Caki2 (cell line): ENCODE data around the gene RUSF1. TPM values are rescaled to one million over a fixed set of nuclear protein-coding genes. Genes with fewer than 3 reads are reported as not detected.
"Not testable (repeated sequence)": the region's sequence is repeated elsewhere in the genome, so short reads cannot be mapped to it uniquely, and the experiment has no call there.

Experiments used
- DNase-seq: peaks from one replicate; pipeline ENCODE4 v3.0.0-alpha.2; 2015; ENCODE audit warnings: low read depth
- in situ Hi-C: cut with HindIII; loops from 2 replicates; pipeline ENCODE4 v1.10.0; 2016; ENCODE audit warnings: low sequenced_read_pairs, low pct_unique_long_range_greater_than_20kb, mixed read lengths
- total RNA-seq: library from RNA; depleted of rRNA; stranded (reverse); fragments of >200 nt; shearing (Covaris generic); gene quantifications from 2 replicates; pipeline ENCODE4 v1.2.3, GENCODE V29; 2014; ENCODE audit warnings: low replicate concordance

RUSF1 gene
- total RNA-seq, 1 experiment from 2014 or later = 69.2 TPM

DNA sequence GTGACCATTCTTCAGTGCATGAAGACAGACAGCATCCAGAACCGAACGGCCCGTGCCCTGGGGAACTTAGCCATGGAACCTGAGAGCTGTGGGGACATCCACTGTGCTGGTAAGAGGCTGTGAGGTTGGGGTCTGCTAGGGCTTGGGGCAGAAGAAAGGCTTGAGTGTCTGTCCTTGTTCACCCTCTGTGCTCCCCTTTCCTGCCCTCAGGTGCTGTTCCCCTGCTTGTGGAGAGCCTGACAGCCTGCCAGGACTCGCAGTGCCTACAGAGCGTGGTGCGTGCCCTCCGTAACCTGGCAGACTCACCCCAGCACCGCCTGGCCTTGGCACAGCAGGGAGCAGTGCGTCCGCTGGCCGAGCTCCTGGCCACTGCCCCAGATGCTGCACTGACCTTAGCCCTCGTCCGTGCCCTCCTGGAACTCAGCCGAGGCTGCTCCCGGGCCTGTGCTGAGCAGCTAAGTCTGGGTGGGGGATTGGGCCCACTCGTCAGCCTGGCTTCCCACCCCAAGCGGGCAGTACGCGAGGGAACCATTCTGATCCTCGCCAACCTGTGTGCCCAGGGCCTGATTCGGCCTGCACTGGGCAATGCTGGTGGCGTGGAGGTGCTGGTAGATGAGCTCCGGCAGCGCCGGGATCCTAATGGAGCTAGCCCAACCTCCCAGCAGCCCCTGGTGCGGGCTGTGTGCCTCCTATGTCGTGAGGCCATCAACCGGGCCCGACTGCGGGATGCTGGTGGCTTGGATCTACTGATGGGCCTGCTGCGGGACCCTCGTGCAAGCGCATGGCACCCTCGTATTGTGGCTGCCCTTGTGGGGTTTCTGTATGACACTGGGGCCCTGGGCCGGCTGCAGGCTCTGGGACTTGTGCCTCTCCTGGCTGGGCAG lies 46.0 kb downstream of the RUSF1 start:
- no peak for DNase-seq
- in situ Hi-C loops = no loop called here

DNA sequence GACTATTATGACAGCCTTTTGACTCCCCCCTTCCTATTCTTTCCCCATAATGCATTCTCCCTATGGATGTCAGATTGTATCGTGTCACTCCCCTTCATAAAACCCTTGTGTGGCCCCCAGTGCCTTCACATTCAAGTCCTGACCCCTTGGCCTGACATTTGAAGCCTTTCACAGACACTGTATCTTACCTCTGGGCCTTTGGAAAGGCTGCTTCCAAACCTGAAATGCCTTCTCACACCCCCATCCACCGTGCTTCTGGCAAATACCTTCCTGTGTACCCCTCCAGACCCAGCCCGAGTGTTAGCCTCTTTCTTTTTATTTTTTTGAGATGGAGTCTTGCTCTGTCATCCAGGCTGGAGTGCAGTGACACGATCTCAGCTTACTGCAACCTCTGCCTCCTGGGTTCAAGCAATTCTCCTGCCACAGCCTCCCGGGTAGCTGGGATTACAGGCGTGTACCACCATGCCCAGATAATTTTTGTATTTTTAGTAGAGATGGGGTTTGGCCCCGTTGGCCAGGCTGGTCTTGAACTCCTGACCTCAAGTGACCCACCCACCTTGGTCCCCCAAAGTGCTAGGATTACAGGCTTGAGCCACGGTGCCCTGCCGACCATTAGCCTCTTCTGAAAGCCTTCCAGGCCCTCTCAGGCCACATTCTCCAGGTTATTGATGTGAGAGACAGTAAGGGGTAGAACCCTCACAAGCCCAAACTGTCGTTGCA lies 46.8 kb downstream of the RUSF1 start:
- in situ Hi-C loops = no loop called here

DNA sequence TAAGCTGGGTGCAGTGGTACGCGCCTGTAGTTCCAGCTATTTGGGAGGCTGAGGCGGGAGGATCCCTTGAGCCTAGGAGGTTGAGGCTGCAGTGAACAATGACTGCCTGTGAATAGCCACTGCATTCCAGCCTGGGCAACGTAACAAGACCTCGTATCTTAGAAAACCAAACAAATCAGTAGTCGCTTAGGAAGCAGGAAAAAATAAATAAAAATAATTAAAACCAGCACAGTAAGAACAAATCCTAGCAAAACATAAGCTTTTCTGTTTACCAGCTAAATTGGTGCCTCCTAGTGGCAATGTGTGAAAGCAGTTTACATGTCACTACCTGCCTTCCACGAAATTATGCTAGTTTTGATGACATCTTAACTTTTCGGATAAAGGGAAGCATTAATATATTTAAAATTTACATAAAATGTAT lies 47.6 kb downstream of the RUSF1 start:
- peak; percentile 54 for DNase-seq
- in situ Hi-C loops = no loop called here

More for the DNA sequence above, 46.8 kb downstream of the RUSF1 start:
- DNase-seq = no peak

DNA sequence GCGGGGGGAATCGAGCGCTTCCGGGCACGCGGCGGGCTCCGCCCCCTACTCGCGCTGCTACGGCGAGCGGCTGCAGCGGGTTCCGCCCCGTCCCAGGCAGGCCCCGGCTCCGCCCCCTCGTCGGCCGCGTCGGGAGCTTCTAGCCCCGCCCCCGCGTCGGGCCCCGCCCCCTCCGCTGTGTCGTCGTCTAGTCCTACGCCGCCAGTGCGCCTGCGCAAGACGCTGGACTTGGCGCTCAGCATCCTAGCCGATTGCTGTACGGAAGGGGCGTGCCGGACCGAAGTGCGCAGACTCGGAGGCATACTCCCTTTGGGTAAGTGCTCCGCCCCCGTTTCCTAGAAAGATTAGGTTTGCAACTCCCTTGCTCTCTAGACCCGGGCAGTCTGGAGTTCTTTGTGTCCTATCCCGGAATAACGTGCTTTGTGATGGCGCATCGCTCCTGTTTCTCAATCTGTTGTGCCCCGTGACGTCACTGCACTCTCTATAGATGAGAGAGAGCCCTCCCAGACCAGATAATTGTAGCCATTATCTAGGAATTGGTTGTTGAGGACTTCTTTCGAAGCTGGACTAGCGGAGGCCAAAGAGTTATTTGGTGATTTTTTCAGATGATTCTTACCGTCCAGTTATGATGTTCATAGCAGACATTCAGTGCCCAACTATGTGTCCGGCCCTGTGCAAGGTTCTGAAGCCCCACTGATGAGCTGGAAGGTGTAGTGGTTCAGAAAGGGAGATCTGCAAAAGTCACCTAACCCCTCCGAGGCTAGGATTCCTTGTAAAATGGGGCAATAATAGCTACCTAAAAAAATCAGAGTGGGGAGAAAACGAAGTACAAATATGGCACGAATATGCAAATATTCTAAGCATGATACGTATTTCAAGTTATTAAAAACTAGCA lies 48.3 kb downstream of the RUSF1 start:
- DNase-seq = peak; percentile 95
- in situ Hi-C loops = no loop called here

DNA sequence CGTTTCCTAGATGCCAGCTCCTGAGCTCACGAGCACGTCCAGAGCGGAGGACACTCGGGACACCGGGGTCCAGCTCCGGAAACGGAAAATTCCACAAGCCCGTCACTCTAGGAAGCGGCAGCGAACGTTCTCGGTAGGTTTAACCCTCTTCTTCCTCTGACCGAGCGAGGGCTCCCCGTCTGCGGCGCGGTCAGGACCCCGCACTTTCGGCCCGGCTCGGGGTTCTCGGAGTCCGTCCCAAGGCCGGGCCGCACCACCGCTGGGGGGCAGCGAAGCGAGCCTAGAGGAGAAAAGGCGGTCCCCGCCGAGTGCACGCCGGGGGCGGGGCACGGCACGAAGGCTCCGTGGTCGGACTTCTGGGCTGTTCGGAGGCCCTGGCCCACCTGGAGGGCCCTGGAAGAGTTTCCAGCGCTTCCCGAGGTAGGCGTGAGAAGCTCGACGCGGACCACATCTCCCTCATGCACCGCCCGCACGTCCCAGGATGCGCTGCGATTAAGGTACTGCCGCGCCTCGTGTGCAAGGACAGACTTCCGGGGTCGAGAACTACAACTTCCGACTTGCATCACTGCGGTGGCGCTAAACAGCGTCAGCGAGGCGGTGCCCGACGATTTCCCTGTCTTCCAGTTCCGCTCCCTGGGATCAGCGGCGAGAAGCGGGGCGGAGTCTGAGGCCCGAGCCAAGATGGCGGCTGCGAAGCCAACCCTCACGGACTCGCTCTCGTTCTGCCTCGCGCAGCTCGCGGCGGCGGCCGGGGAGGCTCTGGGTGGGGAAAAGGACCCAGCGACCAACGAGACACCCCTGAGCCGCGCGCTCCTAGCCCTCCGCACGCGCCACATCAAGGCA lies 49.1 kb downstream of the RUSF1 start, which contains the start of gene ARMC5:
Gene ARMC5, plus strand, starts transcription at position 658 of the 843 bp plus-strand sequence. Its CDS starts 24 bp downstream, at position 682.
- in situ Hi-C loops = no loop called here

DNA sequence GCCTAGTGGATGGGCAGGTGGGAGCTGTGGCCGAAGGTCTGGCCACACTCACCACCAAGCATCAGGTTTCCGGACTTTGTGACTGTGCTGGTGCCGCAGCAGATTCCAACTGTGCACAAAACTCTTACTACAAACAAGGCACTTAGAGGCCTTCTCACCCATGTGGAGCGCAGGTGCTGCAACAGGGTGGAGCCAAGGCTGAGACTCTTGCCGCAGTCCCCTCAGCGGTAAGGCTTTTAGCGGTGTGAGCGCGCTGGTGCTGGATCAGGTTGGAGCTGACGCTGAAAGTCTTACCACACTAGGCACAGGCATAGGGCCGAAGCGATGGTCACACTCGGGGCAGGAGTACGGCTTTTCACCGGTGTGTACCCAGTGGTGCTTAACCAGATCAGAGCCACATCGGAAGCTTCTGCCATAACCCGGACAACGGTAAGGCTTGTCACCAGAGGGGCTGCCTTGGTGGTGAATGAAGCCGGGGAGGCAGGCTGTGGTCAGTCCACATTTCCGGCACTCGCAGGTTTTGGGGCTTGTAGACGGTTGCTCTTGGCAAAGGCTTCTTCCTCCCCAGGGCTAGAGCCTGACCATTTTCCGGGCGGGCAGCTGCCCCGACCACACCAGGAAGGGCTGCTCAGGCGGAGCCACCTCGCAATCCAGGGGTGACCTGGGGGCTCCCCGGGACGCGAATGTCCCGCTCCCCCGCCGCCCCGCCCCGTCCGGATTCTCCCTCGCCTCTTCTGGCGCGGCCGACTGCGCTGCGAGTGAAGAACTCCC lies 49.9 kb downstream of the RUSF1 start:
- peak; percentile 68 for DNase-seq
- in situ Hi-C loops = no loop called here

More for the DNA sequence above, 49.1 kb downstream of the RUSF1 start, which contains the start of gene ARMC5:
- DNase-seq = peak; percentile 98

DNA sequence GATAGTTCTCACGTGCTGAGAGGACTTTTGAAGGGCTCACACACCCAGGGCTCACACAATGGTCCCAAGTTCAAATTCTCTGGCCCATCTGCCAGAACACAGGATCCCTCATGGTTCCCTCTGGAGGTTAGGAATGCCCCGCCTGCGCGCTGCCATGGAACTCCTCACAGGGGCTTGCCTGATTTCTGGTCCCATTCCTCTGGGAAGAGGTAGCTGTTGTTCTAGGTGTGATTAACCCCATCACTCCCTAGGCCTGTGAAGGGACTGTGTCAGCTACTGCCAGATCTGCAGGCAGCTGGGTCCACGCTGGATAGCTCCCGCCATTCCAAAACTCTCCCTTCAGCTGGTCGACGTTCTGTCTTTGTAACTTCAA lies 51.2 kb downstream of the RUSF1 start:
- in situ Hi-C loops = no loop called here
- DNase-seq = no peak

DNA sequence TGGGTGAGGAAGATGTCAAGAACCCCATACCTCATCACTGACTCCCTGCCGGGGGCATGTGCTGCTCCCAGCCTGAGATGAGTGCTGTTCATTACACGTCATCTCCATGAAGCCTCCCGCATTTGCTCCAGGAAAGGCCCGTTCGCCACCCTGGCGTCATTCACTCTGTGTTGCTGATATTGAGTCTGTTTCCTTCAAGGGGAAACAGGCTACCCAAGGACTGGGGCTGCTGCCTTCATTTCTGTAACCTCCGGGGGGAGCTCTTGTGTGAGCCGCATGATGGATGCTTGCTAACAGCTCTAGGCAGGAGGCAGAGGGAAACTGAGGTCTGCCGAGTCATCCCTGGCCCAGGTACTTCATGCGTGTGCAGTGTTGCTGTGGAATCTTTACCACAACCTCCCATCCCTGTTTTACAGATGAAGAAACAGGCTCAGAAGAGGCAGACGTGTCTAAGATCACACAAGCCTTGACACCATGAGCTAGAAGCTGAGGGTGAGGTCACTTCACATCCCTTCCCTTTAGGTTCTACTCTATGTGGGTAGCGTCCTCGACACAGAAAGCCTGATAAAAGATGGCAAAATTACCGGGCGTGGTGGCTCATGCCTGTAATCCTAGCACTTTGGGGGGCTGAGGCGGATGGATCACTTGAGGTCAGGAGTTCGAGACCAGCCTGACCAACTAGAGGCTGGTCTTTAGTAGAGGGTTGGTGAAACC lies 52.4 kb downstream of the RUSF1 start:
- peak; percentile 31 for DNase-seq
- in situ Hi-C loops = no loop called here

DNA sequence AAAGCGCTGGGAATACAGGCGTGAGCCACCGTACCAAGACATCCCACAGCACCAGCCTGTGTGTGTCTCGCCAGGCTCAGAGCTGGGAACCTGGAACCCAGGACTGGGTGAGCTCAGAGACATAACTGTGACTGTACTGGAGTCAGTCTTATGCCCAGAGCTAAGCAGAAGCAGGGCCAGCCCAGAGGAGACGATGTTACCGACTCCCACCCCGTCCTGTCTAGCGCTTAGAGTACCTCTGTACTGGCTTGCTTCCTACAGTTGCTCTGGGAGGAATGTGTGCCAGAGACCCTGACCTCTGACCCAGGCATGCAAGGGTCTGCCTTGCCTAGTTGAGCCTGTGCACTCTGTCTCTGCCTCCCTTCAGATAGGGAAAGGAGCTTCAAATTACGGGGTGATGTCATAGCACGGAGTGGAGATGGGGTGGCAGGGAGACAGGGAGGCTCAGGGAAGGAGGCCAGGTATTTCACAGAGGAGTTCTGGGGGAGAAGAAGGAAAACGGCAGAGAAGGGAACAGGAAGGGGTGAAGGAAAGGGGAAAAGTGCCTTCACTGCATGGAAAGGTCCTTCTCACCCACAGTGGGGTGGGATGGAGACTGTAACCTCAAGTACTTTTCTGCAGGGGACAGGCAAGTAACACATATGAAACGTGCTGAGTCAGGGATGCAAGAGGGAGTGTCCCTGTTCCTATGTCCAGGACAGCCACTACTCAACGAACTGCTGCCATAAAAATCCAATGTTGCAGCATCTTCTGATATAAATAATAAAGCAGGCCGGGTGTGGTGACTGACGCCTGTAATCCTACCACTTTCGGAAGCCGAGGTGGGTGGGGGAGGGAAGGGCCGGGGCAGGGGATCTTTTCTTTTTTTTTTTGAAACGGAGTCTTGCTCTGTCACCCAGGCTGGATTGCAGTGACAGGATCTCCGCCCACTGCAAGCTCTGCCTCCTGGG lies 54.7 kb downstream of the RUSF1 start:
- DNase-seq = peak; percentile 88
- in situ Hi-C loops = no loop called here

DNA sequence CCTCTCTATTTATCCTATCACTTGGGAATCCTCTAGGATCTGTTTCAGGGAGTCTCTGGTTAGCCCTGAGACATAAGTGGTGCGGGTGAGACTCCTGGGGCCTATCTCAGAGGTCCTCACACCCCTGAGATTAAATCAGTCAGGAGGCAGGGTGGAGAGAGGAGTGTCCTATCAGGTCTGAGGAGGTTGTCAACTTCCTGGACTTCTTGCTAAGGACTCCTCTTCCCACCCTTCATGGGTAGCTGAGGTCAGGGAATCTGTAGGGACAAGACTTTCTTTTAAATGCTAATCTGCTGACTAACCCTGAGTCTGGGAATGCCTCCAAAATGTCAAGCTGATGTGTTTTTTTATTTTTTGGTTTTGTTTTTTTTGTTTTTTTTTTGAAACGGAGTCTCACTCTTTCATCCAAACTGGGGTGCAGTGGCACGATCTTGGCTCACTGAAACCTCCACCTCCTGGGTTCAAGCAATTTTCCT lies 55.5 kb downstream of the RUSF1 start:
- in situ Hi-C loops = no loop called here
- DNase-seq = peak; percentile 91

DNA sequence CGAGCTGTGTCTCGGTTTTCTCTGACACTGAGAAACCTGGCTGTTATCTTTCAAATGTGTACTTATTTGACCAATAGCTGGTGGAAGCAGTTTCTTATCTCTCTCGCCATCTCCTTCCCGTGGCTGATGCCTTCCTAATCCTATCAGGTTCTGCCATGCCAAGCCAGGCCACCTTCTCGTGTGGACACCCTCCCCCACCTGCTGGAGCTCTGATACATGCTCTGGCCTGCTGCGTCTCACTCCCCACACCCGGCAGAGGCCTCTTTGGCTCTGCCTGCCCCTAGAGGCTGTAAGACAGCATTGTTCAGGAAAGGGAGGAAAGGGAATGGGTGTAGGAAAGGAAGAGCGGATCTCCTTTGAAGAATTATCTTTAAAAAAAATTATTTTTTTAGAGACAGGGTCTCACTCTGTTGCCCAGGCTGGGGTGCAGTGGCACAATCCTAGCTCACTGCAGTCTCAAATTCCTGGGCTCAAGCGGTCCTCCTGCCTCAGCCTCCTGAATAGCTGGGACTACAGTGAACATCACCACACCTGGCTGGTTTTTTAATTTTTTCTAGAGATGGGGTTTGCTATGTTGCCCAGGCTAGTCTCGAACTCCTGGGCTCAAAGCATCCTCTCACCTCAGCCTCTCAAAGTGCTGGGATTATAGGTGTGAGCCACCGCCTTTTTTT lies 56.4 kb downstream of the RUSF1 start:
- DNase-seq = peak; percentile 80
- in situ Hi-C loops = no loop called here

DNA sequence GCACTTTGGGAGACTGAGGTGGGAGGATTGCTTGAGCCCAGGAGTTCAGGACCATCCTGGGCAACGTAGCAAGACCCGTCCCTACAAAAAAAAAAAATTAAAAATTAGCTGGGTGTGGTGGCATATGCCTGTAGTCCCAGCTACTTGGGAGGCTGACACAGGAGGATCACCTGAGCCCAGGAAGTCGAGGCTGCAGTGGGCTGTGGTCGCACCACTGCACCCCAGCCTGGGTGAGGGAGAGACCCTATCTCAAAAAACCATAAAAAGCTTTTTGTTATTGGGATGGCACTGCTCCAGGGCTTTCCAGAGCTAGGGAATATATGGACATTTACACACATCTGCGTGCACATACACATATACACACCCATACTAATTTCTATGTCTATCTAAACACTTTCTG lies 57.0 kb downstream of the RUSF1 start:
- in situ Hi-C loops = no loop called here
- DNase-seq = no peak

DNA sequence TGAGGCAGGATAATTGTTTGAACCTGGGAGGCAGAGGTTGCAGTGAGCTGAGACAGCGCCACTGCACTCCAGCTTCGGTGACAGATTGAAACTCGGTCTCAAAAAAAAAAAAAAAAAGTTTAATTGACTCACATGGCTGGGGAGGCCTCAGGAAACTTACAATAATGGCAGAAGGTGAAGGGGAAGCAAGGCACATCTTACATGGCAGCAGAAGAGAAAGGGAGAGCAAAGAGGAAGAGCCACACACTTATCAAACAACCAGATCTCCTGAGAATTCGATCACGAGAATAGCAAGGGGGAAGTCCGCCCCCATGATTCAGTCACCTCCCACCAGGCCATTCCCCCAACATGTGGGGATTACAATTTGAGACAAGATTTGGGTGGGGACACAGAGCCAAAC lies 62.3 kb downstream of the RUSF1 start:
- DNase-seq, in situ Hi-C loops: not testable (repeated sequence)

DNA sequence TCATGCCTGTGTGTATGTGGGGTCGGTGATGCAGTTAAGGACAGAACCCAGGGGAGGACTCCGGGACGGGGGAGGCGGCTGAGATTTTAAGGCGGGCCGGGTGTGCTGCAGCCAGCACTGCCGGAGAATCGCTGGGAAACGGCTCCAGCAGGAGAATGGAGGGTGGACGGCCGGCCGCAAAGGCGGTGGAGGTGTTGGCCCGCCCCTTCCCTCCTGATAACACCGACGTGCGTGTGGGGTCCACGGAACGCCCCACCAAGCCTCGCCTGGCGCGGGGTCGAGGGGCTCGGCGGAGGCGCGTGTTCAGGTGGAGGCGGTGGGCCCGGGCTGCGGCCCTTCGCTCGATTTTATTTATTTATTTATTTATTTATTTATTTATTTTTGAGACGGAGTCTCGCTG lies 66.2 kb downstream of the RUSF1 start:
- in situ Hi-C loops = no loop called here
- DNase-seq = no peak
